DND-41 (cell line): ENCODE measurements around the gene FAM9C.

Experiments
- ATAC-seq: fragments of 200-7000 bp; cut with Tn5 transposase; 3 replicates; pipeline ENCODE4 v1.9.1; 2021; ENCODE audit warnings: low read depth; ENCODE audit not compliant: insufficient read depth
- DNase-seq: peaks from one replicate; pipeline ENCODE4 v3.0.0-alpha.2; 2020
- H2AFZ ChIP-seq: 2 replicates; pipeline ENCODE4 v1.6.0; 2012; ENCODE audit warnings: low read depth, low read length
- H3K27ac ChIP-seq: 2 replicates; pipeline ENCODE4 v1.5.1; 2012; ENCODE audit warnings: low read length, inconsistent platforms
- H3K27me3 ChIP-seq: fragments of 200-600 bp; sonication (generic); 2 replicates; pipeline ENCODE4 v1.6.0; 2012; ENCODE audit warnings: low read length, mild to moderate bottlenecking, inconsistent platforms; ENCODE audit not compliant: insufficient read depth, poor library complexity
- H3K36me3 ChIP-seq: 2 replicates; pipeline ENCODE4 v1.5.1; 2012; ENCODE audit warnings: low read length, inconsistent platforms; ENCODE audit not compliant: insufficient read depth
- H3K4me1 ChIP-seq: 2 replicates; pipeline ENCODE4 v1.5.1; 2012; ENCODE audit warnings: mild to moderate bottlenecking, low read length; ENCODE audit not compliant: insufficient read depth
- H3K4me2 ChIP-seq: 2 replicates; pipeline ENCODE4 v1.6.0; 2012; ENCODE audit warnings: mild to moderate bottlenecking, moderate library complexity, low read length, inconsistent platforms; ENCODE audit not compliant: insufficient read depth
- H3K4me3 ChIP-seq, 2 experiments: fragments of 200-600 bp in 1 of 2; shearing (Covaris generic) in 1 of 2; 2 replicates each; pipeline ENCODE4 v1.5.1; 2012 to 2016; ENCODE audit warnings: inconsistent platforms in 2 of 2, low read length in 2 of 2, mild to moderate bottlenecking in 2 of 2, low read depth in 1 of 2, moderate library complexity in 1 of 2
- H3K79me2 ChIP-seq: 2 replicates; pipeline ENCODE4 v1.6.0; 2012; ENCODE audit warnings: low read length, inconsistent platforms; ENCODE audit not compliant: insufficient read depth
- H3K9ac ChIP-seq: 2 replicates; pipeline ENCODE4 v1.6.0; 2012; ENCODE audit warnings: low read depth, mild to moderate bottlenecking, inconsistent platforms, low read length, moderate library complexity
- H3K9me3 ChIP-seq: 2 replicates; pipeline ENCODE4 v1.5.1; 2012; ENCODE audit warnings: low read length, moderate library complexity, mild to moderate bottlenecking, inconsistent platforms; ENCODE audit not compliant: insufficient read depth, severe bottlenecking
- H4K20me1 ChIP-seq: 2 replicates; pipeline ENCODE4 v1.6.0; 2012; ENCODE audit warnings: low read length; ENCODE audit not compliant: insufficient read depth
- CTCF ChIP-seq: IDR thresholded peaks from 2 replicates; pipeline ENCODE4 v1.5.1; 2012; ENCODE audit warnings: borderline replicate concordance, low read length, moderate library complexity, mild to moderate bottlenecking; ENCODE audit not compliant: poor library complexity, severe bottlenecking; ENCODE audit errors: extremely low read depth
- EZH2 ChIP-seq: IDR thresholded peaks from 3 replicates; pipeline ENCODE4 v1.6.1; 2012; ENCODE audit warnings: borderline replicate concordance, low read depth, mild to moderate bottlenecking, moderate library complexity, low read length, inconsistent platforms; ENCODE audit not compliant: severe bottlenecking

The FAM9C gene

GRCh38 chrX:13091111-13091765, 46.8 kb upstream of the FAM9C start:
- Histone ChIP-seq H2AFZ (no peak overlapping the region), H3K27ac (peak overlapping the region; percentile 98), H3K79me2 (peaks cover 37% of the 10 kb centered on the region), H3K4me2 (peak overlapping the region; percentile 77), H3K4me1 (peaks cover 76% of the 10 kb centered on the region), H3K27me3 (no peaks in the 10 kb centered on the region), H3K9me3 (no peaks in the 10 kb centered on the region), H3K36me3 (no peaks in the 10 kb centered on the region), H3K4me3 (peak overlapping the region in 1 of 2 experiments; percentile 55; a peak in 2 of 4 replicates), H4K20me1 (no peaks in the 10 kb centered on the region), H3K9ac (peak overlapping the region; percentile 73)
- DNase-seq (peak; percentile 72), ATAC-seq (peak; percentile 24)
- no peak for TF ChIP-seq CTCF
- TF ChIP-seq EZH2: no peak

GRCh38 chrX:13090339-13091110, 46.1 kb upstream of the FAM9C start:
- no peak for ATAC-seq

GRCh38 chrX:13090027-13090338, 45.6 kb upstream of the FAM9C start:
- TF ChIP-seq EZH2: no peak
- no peak for TF ChIP-seq CTCF
- no peaks in the 10 kb centered on the region for H3K36me3 ChIP-seq
- no peak for ATAC-seq
- no peaks in the 10 kb centered on the region for H3K9me3 ChIP-seq
- H3K9ac ChIP-seq: peak overlapping the region; percentile 73
- H3K4me1 ChIP-seq: peaks cover 88% of the 10 kb centered on the region
- H3K4me2 ChIP-seq: peak overlapping the region; percentile 77
- H3K79me2 ChIP-seq: peaks cover 42% of the 10 kb centered on the region
- H4K20me1 ChIP-seq: no peaks in the 10 kb centered on the region
- H3K4me3 ChIP-seq: peak overlapping the region in 1 of 2 experiments; percentile 42; a peak in 1 of 4 replicates
- no peak overlapping the region for H2AFZ ChIP-seq
- no peaks in the 10 kb centered on the region for H3K27me3 ChIP-seq
- H3K27ac ChIP-seq: peak overlapping the region; percentile 98
- DNase-seq: no peak

More at GRCh38 chrX:13090339-13091110, 46.1 kb upstream of the FAM9C start:
- Histone ChIP-seq H3K79me2 (peaks cover 40% of the 10 kb centered on the region), H3K4me2 (peak overlapping the region; percentile 77), H3K4me1 (peaks cover 83% of the 10 kb centered on the region), H4K20me1 (no peaks in the 10 kb centered on the region), H3K27me3 (no peaks in the 10 kb centered on the region), H3K9me3 (no peaks in the 10 kb centered on the region), H3K9ac (peak overlapping the region; percentile 73), H3K4me3 (peak overlapping the region in 1 of 2 experiments; percentile 42; a peak in 2 of 4 replicates), H2AFZ (no peak overlapping the region), H3K36me3 (no peaks in the 10 kb centered on the region), H3K27ac (peak overlapping the region; percentile 98)
- TF ChIP-seq EZH2 (no peak), CTCF (no peak)
- DNase-seq: peak; percentile 33
